GM23338 (cell line): ENCODE data around the gene YES1. TPM values are rescaled to one million over a fixed set of nuclear protein-coding genes. Genes with fewer than 3 reads are reported as not detected.
A peak's percentile ranks its signal among the peaks of the same experiment; 100 is the strongest.

Experiments used
- ATAC-seq: fragments of 200-7000 bp; cut with Tn5 transposase; 3 replicates; pipeline ENCODE4 v1.9.1; 2020
- DNase-seq: peaks from one replicate; pipeline ENCODE4 v3.0.0-alpha.2; 2015; ENCODE audit warnings: low spot score
- H2AFZ ChIP-seq: fragments of 200-600 bp; sonication (generic); 2 replicates; pipeline ENCODE4 v1.8.0; 2016; ENCODE audit warnings: antibody characterized with exemption, mild to moderate bottlenecking, moderate library complexity
- H3F3A ChIP-seq: fragments of 200-600 bp; sonication (generic); replicated peaks from 2 replicates; pipeline ENCODE4 v1.8.0; 2017; ENCODE audit warnings: antibody characterized with exemption, mixed run types, low read depth
- H3K27ac ChIP-seq: fragments of 200-600 bp; sonication (generic); 2 replicates; pipeline ENCODE4 v1.6.1; 2016; ENCODE audit warnings: low read depth
- H3K27me3 ChIP-seq: fragments of 200-600 bp; sonication (generic); 2 replicates; pipeline ENCODE4 v1.8.0; 2016; ENCODE audit warnings: mild to moderate bottlenecking, mixed run types, moderate library complexity; ENCODE audit not compliant: insufficient read depth
- H3K36me3 ChIP-seq: fragments of 200-600 bp; sonication (generic); 2 replicates; pipeline ENCODE4 v1.8.0; 2016; ENCODE audit warnings: mild to moderate bottlenecking; ENCODE audit not compliant: insufficient read depth
- H3K4me1 ChIP-seq: fragments of 200-600 bp; sonication (generic); 2 replicates; pipeline ENCODE4 v1.8.0; 2016; ENCODE audit warnings: mild to moderate bottlenecking, moderate library complexity; ENCODE audit not compliant: insufficient read depth
- H3K4me2 ChIP-seq: fragments of 200-600 bp; sonication (generic); 2 replicates; pipeline ENCODE4 v1.7.1; 2017; ENCODE audit warnings: mixed run types
- H3K4me3 ChIP-seq: fragments of 200-600 bp; sonication (generic); 2 replicates; pipeline ENCODE4 v1.6.1; 2016; ENCODE audit warnings: mixed run types
- H3K79me2 ChIP-seq: fragments of 200-600 bp; sonication (generic); replicated peaks from 2 replicates; pipeline ENCODE4 v1.8.0; 2017; ENCODE audit warnings: mild to moderate bottlenecking; ENCODE audit not compliant: insufficient read depth
- H3K9me2 ChIP-seq: fragments of 200-600 bp; sonication (generic); 2 replicates; pipeline ENCODE4 v1.8.0; 2017; ENCODE audit not compliant: insufficient read depth
- H4K20me1 ChIP-seq: fragments of 200-600 bp; sonication (generic); replicated peaks from 2 replicates; pipeline ENCODE4 v1.8.0; 2017; ENCODE audit warnings: mild to moderate bottlenecking; ENCODE audit not compliant: insufficient read depth
- H3K27ac Mint-ChIP-seq: 2 replicates; pipeline ENCODE4 v1.8.0; 2020; ENCODE audit warnings: inconsistent platforms, mild to moderate bottlenecking, moderate library complexity, mixed read lengths
- H3K27me3 Mint-ChIP-seq: 3 replicates; pipeline ENCODE4 v1.8.0; 2022; ENCODE audit warnings: low read depth, mild to moderate bottlenecking, moderate library complexity, mixed read lengths, inconsistent platforms; ENCODE audit not compliant: insufficient read depth, poor library complexity
- H3K36me3 Mint-ChIP-seq: 3 replicates; pipeline ENCODE4 v1.8.0; 2021; ENCODE audit warnings: low read depth, mild to moderate bottlenecking, inconsistent platforms, moderate library complexity, mixed read lengths
- H3K4me1 Mint-ChIP-seq: 3 replicates; pipeline ENCODE4 v1.8.0; 2020; ENCODE audit warnings: mild to moderate bottlenecking, inconsistent platforms, mixed read lengths
- H3K4me3 Mint-ChIP-seq: 3 replicates; pipeline ENCODE4 v1.8.0; 2021; ENCODE audit warnings: moderate library complexity, mild to moderate bottlenecking, inconsistent platforms, mixed read lengths
- H3K9me3 Mint-ChIP-seq: 3 replicates; pipeline ENCODE4 v1.8.0; 2020; ENCODE audit warnings: moderate library complexity, mild to moderate bottlenecking, inconsistent platforms, mixed read lengths
- CREB1 ChIP-seq: fragments of 250-450 bp; sonication (Bioruptor Pico); IDR thresholded peaks from 2 replicates; pipeline ENCODE4 v1.5.0; 2020; ENCODE audit warnings: low read depth, mild to moderate bottlenecking, moderate library complexity
- CTCF ChIP-seq, 2 experiments: fragments of 200-600 bp in 1 of 2; sonication (generic) in 1 of 2; conservative IDR thresholded peaks; 2 replicates each; pipeline versions ENCODE4 v1.5.1 to v1.6.1; 2016 to 2017; ENCODE audit warnings: antibody characterized with exemption in 2 of 2, low read depth in 2 of 2, mild to moderate bottlenecking in 2 of 2, moderate library complexity in 1 of 2
- EZH2 ChIP-seq: fragments of 200-600 bp; sonication (generic); IDR thresholded peaks from one replicate; pipeline ENCODE4 v1.8.0; 2017; ENCODE audit warnings: antibody characterized with exemption, mild to moderate bottlenecking, low read depth; ENCODE audit not compliant: unreplicated experiment
- EZH2phosphoT487 ChIP-seq: fragments of 200-600 bp; sonication (generic); IDR thresholded peaks from one replicate; pipeline ENCODE4 v1.8.1; 2018; ENCODE audit warnings: antibody characterized with exemption; ENCODE audit not compliant: unreplicated experiment
- JUNB ChIP-seq: IDR thresholded peaks from one replicate; pipeline ENCODE4 v1.6.1; 2016; ENCODE audit warnings: antibody characterized with exemption; ENCODE audit not compliant: unreplicated experiment
- NANOG ChIP-seq: IDR thresholded peaks from 2 replicates; pipeline ENCODE4 v1.6.1; 2016; ENCODE audit warnings: antibody characterized with exemption, borderline replicate concordance
- POLR2AphosphoS5 ChIP-seq: IDR thresholded peaks from 2 replicates; pipeline ENCODE4 v1.6.1; 2016; ENCODE audit warnings: antibody characterized with exemption, low read depth
- REST ChIP-seq: IDR thresholded peaks from one replicate; pipeline ENCODE4 v1.6.1; 2018; ENCODE audit warnings: antibody characterized with exemption; ENCODE audit not compliant: unreplicated experiment
- STAT1 ChIP-seq: IDR thresholded peaks from one replicate; pipeline ENCODE4 v1.6.1; 2016; ENCODE audit warnings: antibody characterized with exemption; ENCODE audit not compliant: unreplicated experiment
- ZNF114 ChIP-seq: fragments of 250-450 bp; sonication (Bioruptor Pico); IDR thresholded peaks from 2 replicates; pipeline ENCODE4 v1.5.0; 2020; ENCODE audit warnings: mild to moderate bottlenecking, moderate library complexity
- ZNF331 ChIP-seq: fragments of 250-450 bp; sonication (Bioruptor Pico); IDR thresholded peaks from 2 replicates; pipeline ENCODE4 v1.5.0; 2020; ENCODE audit warnings: low read depth, mild to moderate bottlenecking, moderate library complexity
- ZNF462 ChIP-seq: fragments of 250-450 bp; sonication (Bioruptor Pico); IDR thresholded peaks from 2 replicates; pipeline ENCODE4 v1.5.0; 2020; ENCODE audit warnings: mild to moderate bottlenecking, moderate library complexity
- polyA plus RNA-seq: library from polyadenylated mRNA; unstranded; fragments of >200 nt; fragmentation: Nextera tagmentation; extraction: Ambion mirVana; gene quantifications from 2 replicates; pipeline ENCODE4 v1.2.1, GENCODE V29; 2016
- total RNA-seq: library from RNA; depleted of rRNA; stranded (reverse); fragments of >200 nt; shearing (Covaris generic); gene quantifications from 2 replicates; pipeline ENCODE4 v1.2.3, GENCODE V29; 2014
- TF ChIP-seq, protein P1 (sequence below): IDR thresholded peaks from 2 replicates; pipeline ENCODE4 v1.6.1; 2016; ENCODE audit warnings: antibody characterized with exemption

The YES1 gene
- total and polyA plus RNA-seq, 2 experiments from 2014 or later: 25.4 to 327 TPM

DNA sequence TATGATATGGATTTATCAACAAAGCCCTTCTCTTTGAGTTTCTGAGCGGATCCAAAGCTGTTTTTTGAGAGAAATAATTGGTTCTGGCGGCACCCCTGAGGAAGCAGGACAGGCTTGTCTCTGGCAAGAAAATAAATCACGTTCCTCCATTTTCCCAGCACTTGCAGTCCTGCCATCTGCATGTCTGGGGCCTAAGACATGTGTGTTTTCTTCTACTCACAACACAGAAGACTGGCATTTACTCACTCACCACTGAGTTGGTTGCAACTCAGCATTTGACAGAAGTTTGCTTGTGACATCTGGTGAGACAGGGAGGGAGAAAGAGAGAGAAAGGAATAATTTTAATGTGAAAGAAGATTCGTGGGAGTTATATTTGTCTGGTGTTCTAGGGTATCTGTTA lies 37.0 kb upstream of the YES1 start:
- Histone ChIP-seq H3K79me2 (no peaks in the 10 kb centered on the region), H3F3A (no peaks in the 10 kb centered on the region)
- H3K27ac Mint-ChIP-seq: no peak overlapping the region

More for the DNA sequence above, 37.0 kb upstream of the YES1 start:
- peaks cover 3% of the 10 kb centered on the region; the same call in 1 of the 3 replicates for H3K4me1 Mint-ChIP-seq
- H2AFZ ChIP-seq: 0 out of 2 replicates have a peak overlapping the region, but pooled peaks have one; percentile 48
- H4K20me1 ChIP-seq: no peaks in the 10 kb centered on the region
- no peaks in the 10 kb centered on the region for H3K36me3 Mint-ChIP-seq
- no peaks in the 10 kb centered on the region for H3K9me3 Mint-ChIP-seq
- H3K9me2 ChIP-seq: no peaks in the 10 kb centered on the region
- DNase-seq: no peak
- no peaks in the 10 kb centered on the region for H3K27me3 Mint-ChIP-seq
- no peak overlapping the region for H3K4me3 Mint-ChIP-seq
- no peak overlapping the region for H3K27ac ChIP-seq
- no peaks in the 10 kb centered on the region for H3K4me1 ChIP-seq
- ATAC-seq: no peak
- H3K36me3 ChIP-seq: no peaks in the 10 kb centered on the region
- H3K4me2 ChIP-seq: no peak overlapping the region
- TF ChIP-seq EZH2phosphoT487: no peak
- TF ChIP-seq POLR2AphosphoS5: no peak
- TF ChIP-seq ZNF114 (CRISPR knock-in tag): no peak
- no peak for TF ChIP-seq STAT1
- no peak for TF ChIP-seq ZNF462 (CRISPR knock-in tag)
- TF ChIP-seq REST: no peak
- TF ChIP-seq, protein P1, sequence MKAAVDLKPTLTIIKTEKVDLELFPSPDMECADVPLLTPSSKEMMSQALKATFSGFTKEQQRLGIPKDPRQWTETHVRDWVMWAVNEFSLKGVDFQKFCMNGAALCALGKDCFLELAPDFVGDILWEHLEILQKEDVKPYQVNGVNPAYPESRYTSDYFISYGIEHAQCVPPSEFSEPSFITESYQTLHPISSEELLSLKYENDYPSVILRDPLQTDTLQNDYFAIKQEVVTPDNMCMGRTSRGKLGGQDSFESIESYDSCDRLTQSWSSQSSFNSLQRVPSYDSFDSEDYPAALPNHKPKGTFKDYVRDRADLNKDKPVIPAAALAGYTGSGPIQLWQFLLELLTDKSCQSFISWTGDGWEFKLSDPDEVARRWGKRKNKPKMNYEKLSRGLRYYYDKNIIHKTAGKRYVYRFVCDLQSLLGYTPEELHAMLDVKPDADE: no peak
- TF ChIP-seq ZNF331 (CRISPR knock-in tag): no peak
- no peak for TF ChIP-seq EZH2
- TF ChIP-seq CREB1 (CRISPR knock-in tag): no peak
- no peak for TF ChIP-seq JUNB
- TF ChIP-seq CTCF (conservative IDR thresholded peaks at IDR 0.05; ENCODE audit: low read depth in 2 of 2): no peak
- TF ChIP-seq NANOG: no peak
- H3K27me3 ChIP-seq: no peaks in the 10 kb centered on the region
- no peak overlapping the region for H3K4me3 ChIP-seq
